ENCODE results near the gene SLC35F4.

SLC35F4 gene

GRCh38 chr14:57559576-57559975, 306.3 kb downstream of the SLC35F4 start:
- Mint-ChIP-seq H3K4me1 (ENCODE audit: low read depth) (no peaks in the 10 kb centered on the region), H3K9me3 (peaks cover 4% of the 10 kb centered on the region), H3K27me3 (no peaks in the 10 kb centered on the region), H3K27ac (no peak overlapping the region), H3K36me3 (ENCODE audit: low read depth) (no peaks in the 10 kb centered on the region), H3K4me3 (no peak overlapping the region)
- no peak for DNase-seq

- Mint-ChIP-seq H3K27ac (no peak overlapping the region), H3K27me3 (no peaks in the 10 kb centered on the region), H3K36me3 (ENCODE audit: low read depth) (no peaks in the 10 kb centered on the region), H3K4me1 (ENCODE audit: low read depth) (no peaks in the 10 kb centered on the region), H3K4me3 (no peak overlapping the region), H3K9me3 (peaks cover 35% of the 10 kb centered on the region)
- no peak for DNase-seq
Observed at GRCh38 chr14:57549765-57550420, 316.0 kb downstream of the SLC35F4 start.

DNA sequence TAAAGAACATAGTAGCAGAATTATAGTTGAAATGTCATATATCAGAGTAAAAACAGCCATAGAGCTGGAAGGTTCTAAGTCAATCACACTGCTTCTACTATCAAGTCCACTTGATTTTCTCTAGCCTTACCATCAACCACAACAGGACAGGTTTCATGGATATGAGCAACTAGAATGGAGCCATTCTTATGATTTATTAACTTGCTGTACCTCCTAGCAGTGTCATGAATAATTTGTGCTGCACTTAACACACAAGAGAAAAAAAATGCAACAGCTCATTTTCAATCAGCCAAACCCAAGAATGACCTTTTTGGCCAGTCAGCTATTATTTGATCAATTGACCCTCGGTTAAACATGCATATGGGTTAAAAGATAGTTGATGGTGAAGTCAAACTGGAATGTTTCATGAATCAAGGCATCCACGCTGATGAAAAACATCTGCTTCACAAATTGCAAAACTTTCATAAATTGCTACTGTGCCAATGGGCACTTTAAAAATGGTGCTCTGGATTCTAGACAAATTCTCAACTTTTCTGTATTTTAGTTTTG, 316.8 kb downstream of the SLC35F4 start:
- Mint-ChIP-seq H3K4me1 (ENCODE audit: low read depth) (no peaks in the 10 kb centered on the region), H3K27ac (no peak overlapping the region), H3K36me3 (ENCODE audit: low read depth) (no peaks in the 10 kb centered on the region), H3K4me3 (no peak overlapping the region), H3K9me3 (peaks cover 29% of the 10 kb centered on the region), H3K27me3 (no peaks in the 10 kb centered on the region)
- no peak for DNase-seq

DNA sequence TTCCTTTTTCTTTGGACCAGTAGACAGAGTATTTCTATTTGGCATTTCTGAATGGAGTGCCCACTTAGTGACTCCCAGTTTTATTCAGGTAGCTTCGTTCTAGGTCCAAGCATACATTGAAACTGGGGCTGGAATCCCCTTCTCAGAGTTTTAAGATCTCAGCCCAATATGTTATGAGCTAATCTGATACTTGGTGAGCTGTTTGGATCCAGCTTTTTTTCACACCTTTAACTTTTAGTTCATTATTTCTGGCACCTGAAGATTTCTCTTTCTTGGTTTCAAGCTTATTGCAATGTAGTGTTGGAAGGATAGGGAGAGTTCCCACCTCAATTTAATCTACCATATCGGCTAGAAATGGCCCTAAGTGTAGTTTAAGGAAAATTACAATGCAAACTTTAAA, 318.8 kb downstream of the SLC35F4 start:
- Mint-ChIP-seq H3K9me3 (peaks cover 36% of the 10 kb centered on the region), H3K27ac (no peak overlapping the region), H3K27me3 (no peaks in the 10 kb centered on the region), H3K4me1 (ENCODE audit: low read depth) (no peaks in the 10 kb centered on the region), H3K4me3 (no peak overlapping the region), H3K36me3 (ENCODE audit: low read depth) (peaks cover 2% of the 10 kb centered on the region)
- DNase-seq = no peak

DNA sequence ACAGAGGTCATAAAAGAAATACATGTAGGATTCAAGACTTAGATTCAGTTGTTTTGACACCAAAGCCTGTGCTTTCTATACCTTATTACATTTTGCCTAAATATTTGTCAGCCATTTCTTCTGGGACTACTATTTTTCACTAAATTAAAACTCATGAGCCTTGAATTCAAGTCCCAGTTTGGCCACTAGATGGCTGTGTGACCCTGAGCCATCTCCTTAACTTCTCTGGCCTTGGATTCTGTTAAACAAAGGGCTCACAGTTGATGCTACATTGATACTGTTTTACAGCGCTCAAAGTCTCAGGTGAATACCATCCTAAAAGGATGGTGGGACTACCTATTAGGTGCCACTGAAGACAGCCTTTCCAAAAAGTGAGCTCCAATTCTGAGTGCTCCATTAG, 332.7 kb downstream of the SLC35F4 start:
- H3K27me3 Mint-ChIP-seq = peaks cover 7% of the 10 kb centered on the region
- no peaks in the 10 kb centered on the region for H3K4me1 Mint-ChIP-seq (ENCODE audit: low read depth)
- no peaks in the 10 kb centered on the region for H3K36me3 Mint-ChIP-seq (ENCODE audit: low read depth)
- H3K4me3 Mint-ChIP-seq = no peak overlapping the region
- no peak for DNase-seq
- peaks cover 10% of the 10 kb centered on the region for H3K9me3 Mint-ChIP-seq
- no peak overlapping the region for H3K27ac Mint-ChIP-seq

DNA sequence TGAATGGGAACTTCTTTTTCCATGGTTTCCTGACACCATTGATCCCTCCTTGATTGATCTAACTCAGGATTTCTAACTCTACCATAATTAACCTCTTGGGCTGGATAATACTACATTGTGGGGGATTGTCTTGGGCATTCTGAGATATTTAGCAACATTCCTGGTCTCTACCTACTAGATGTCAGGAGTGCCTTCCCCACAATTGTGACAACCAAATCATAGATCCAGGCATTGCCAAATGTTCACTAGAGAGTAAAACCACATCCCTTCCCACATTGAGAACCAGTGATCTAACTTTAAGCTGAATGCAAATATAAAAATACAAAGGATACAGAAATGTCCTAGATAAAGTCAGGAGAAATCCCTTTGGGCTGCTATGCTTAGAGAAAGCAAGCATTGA, 335.3 kb downstream of the SLC35F4 start:
- no peak for DNase-seq
- Mint-ChIP-seq H3K9me3 (peaks cover 22% of the 10 kb centered on the region), H3K36me3 (ENCODE audit: low read depth) (no peaks in the 10 kb centered on the region)

GRCh38 chr14:57526942-57527341, 338.9 kb downstream of the SLC35F4 start:
- no peak for DNase-seq
- Mint-ChIP-seq H3K27me3 (peaks cover 7% of the 10 kb centered on the region), H3K4me3 (no peak overlapping the region), H3K36me3 (ENCODE audit: low read depth) (no peaks in the 10 kb centered on the region), H3K9me3 (peaks cover 43% of the 10 kb centered on the region), H3K27ac (no peak overlapping the region), H3K4me1 (ENCODE audit: low read depth) (no peaks in the 10 kb centered on the region)

More for the DNA sequence above, 335.3 kb downstream of the SLC35F4 start:
- Mint-ChIP-seq H3K27ac (no peak overlapping the region), H3K27me3 (peaks cover 7% of the 10 kb centered on the region), H3K4me3 (no peak overlapping the region), H3K4me1 (ENCODE audit: low read depth) (no peaks in the 10 kb centered on the region)

- H3K9me3 Mint-ChIP-seq = peaks cover 32% of the 10 kb centered on the region
- H3K27me3 Mint-ChIP-seq = no peaks in the 10 kb centered on the region
- no peaks in the 10 kb centered on the region for H3K4me1 Mint-ChIP-seq (ENCODE audit: low read depth)
- no peaks in the 10 kb centered on the region for H3K36me3 Mint-ChIP-seq (ENCODE audit: low read depth)
- no peak overlapping the region for H3K4me3 Mint-ChIP-seq
- no peak for DNase-seq
- no peak overlapping the region for H3K27ac Mint-ChIP-seq
Observed at GRCh38 chr14:57519043-57519442, 346.8 kb downstream of the SLC35F4 start.
